OCI-LY1 (cell line): Measurements from ENCODE around the gene IGSF5.
"Not testable (repeated sequence)": the region's sequence is repeated elsewhere in the genome, so short reads cannot be mapped to it uniquely, and the experiment has no call there.

Experiments
- H2AFZ ChIP-seq: fragments of 200-600 bp; sonication (generic), shearing (Covaris generic); 2 replicates; pipeline ENCODE4 v1.6.0; 2014; ENCODE audit warnings: antibody characterized with exemption, mild to moderate bottlenecking, low read length
- H3F3A ChIP-seq: fragments of 200-600 bp; sonication (generic), shearing (Covaris generic); 2 replicates; pipeline ENCODE4 v1.6.0; 2014; ENCODE audit warnings: mild to moderate bottlenecking, antibody characterized with exemption, low read length, moderate library complexity; ENCODE audit not compliant: insufficient read depth
- H3K27ac ChIP-seq: fragments of 200-600 bp; sonication (generic); 2 replicates; pipeline ENCODE4 v1.5.1; 2014; ENCODE audit warnings: low read length, mixed run types, mild to moderate bottlenecking, low read depth; ENCODE audit not compliant: poor library complexity, severe bottlenecking
- H3K27me3 ChIP-seq: fragments of 200-600 bp; sonication (generic); 2 replicates; pipeline ENCODE4 v1.6.0; 2014; ENCODE audit warnings: antibody characterized with exemption, mild to moderate bottlenecking, low read length, moderate library complexity; ENCODE audit not compliant: insufficient read depth
- H3K36me3 ChIP-seq: fragments of 200-600 bp; sonication (generic); 2 replicates; pipeline ENCODE4 v1.6.1; 2014; ENCODE audit warnings: mild to moderate bottlenecking, antibody characterized with exemption, low read length, moderate library complexity, mixed read lengths; ENCODE audit not compliant: insufficient read depth
- H3K4me1 ChIP-seq: fragments of 200-600 bp; sonication (generic); 2 replicates; pipeline ENCODE4 v1.5.1; 2014; ENCODE audit warnings: mild to moderate bottlenecking, low read length, moderate library complexity; ENCODE audit not compliant: insufficient read depth, severe bottlenecking
- H3K4me2 ChIP-seq: fragments of 200-600 bp; sonication (generic), shearing (Covaris generic); 2 replicates; pipeline ENCODE4 v1.6.1; 2014; ENCODE audit warnings: low read length
- H3K4me3 ChIP-seq: fragments of 200-600 bp; sonication (generic); 2 replicates; pipeline ENCODE4 v1.5.1; 2014; ENCODE audit warnings: low read length, low read depth, mild to moderate bottlenecking, mixed read lengths; ENCODE audit not compliant: poor library complexity, severe bottlenecking
- H3K79me2 ChIP-seq: fragments of 200-600 bp; shearing (Covaris generic); 2 replicates; pipeline ENCODE4 v1.6.1; 2016; ENCODE audit warnings: mixed run types, low read length, mixed read lengths; ENCODE audit not compliant: insufficient read depth
- H3K9ac ChIP-seq: fragments of 200-600 bp; sonication (generic), shearing (Covaris generic); 2 replicates; pipeline ENCODE4 v1.6.1; 2014; ENCODE audit warnings: mild to moderate bottlenecking, low read length, mixed read lengths
- H3K9me2 ChIP-seq: fragments of 200-600 bp; sonication (generic), shearing (Covaris generic); 2 replicates; pipeline ENCODE4 v1.6.1; 2014; ENCODE audit warnings: low read depth, mild to moderate bottlenecking, low read length, mixed read lengths
- H3K9me3 ChIP-seq: fragments of 200-600 bp; shearing (Covaris generic); 2 replicates; pipeline ENCODE4 v1.6.1; 2014; ENCODE audit warnings: low read length, mixed read lengths
- H4K20me1 ChIP-seq: fragments of 200-600 bp; sonication (generic), shearing (Covaris generic); 2 replicates; pipeline ENCODE4 v1.6.0; 2016; ENCODE audit warnings: mild to moderate bottlenecking, low read length; ENCODE audit not compliant: insufficient read depth
- CTCF ChIP-seq: fragments of 200-600 bp; sonication (generic), shearing (Covaris generic); IDR thresholded peaks from 2 replicates; pipeline ENCODE4 v1.5.1; 2017; ENCODE audit warnings: mild to moderate bottlenecking, antibody characterized with exemption, low read length, moderate library complexity, mixed read lengths
- EZH2 ChIP-seq: fragments of 200-600 bp; sonication (generic), shearing (Covaris generic); IDR thresholded peaks from 2 replicates; pipeline ENCODE4 v1.8.0; 2017; ENCODE audit warnings: borderline replicate concordance, mixed run types, mild to moderate bottlenecking, antibody characterized with exemption, low read length, moderate library complexity, mixed read lengths

Gene IGSF5

GRCh38 chr21:39738566-39738965 lies 6.4 kb upstream of the IGSF5 start:
- no peak overlapping the region for H3K9ac ChIP-seq
- no peak overlapping the region for H2AFZ ChIP-seq
- H3K36me3 ChIP-seq, result no peaks in the 10 kb centered on the region
- H3K4me2 ChIP-seq, result no peak overlapping the region
- no peaks in the 10 kb centered on the region for H3K9me2 ChIP-seq
- H4K20me1 ChIP-seq, result no peaks in the 10 kb centered on the region
- TF ChIP-seq CTCF (no peak), EZH2 (no peak)
- H3K4me1 ChIP-seq, result no peaks in the 10 kb centered on the region
- no peaks in the 10 kb centered on the region for H3K79me2 ChIP-seq
- H3K9me3 ChIP-seq, result no peaks in the 10 kb centered on the region
- no peaks in the 10 kb centered on the region for H3F3A ChIP-seq
- H3K27me3 ChIP-seq, result no peaks in the 10 kb centered on the region
- H3K4me3 ChIP-seq, result no peak overlapping the region
- no peak overlapping the region for H3K27ac ChIP-seq

GRCh38 chr21:39739531-39739930 lies 5.5 kb upstream of the IGSF5 start:
- H3K9me2 ChIP-seq, H3K79me2 ChIP-seq, H3K4me2 ChIP-seq, H3K27ac ChIP-seq, H3K36me3 ChIP-seq, H3K4me1 ChIP-seq, H4K20me1 ChIP-seq, H3K4me3 ChIP-seq, H3K27me3 ChIP-seq, H3F3A ChIP-seq, H3K9me3 ChIP-seq, H2AFZ ChIP-seq, H3K9ac ChIP-seq: not testable (repeated sequence)

- H2AFZ ChIP-seq, H3K9me2 ChIP-seq, H4K20me1 ChIP-seq, H3K9me3 ChIP-seq, H3K36me3 ChIP-seq, H3K4me3 ChIP-seq, H3F3A ChIP-seq, H3K79me2 ChIP-seq, H3K4me2 ChIP-seq, H3K4me1 ChIP-seq, H3K27me3 ChIP-seq, H3K9ac ChIP-seq, H3K27ac ChIP-seq: not testable (repeated sequence)
Measured at GRCh38 chr21:39742561-39742960, 2.4 kb upstream of the IGSF5 start.

GRCh38 chr21:39745332-39745731 lies 349 bp downstream of the IGSF5 start:
- not testable (repeated sequence) for H3F3A ChIP-seq, H3K36me3 ChIP-seq, H2AFZ ChIP-seq, H3K27me3 ChIP-seq, H3K9me2 ChIP-seq, H3K4me2 ChIP-seq, H3K79me2 ChIP-seq, H4K20me1 ChIP-seq, H3K9ac ChIP-seq, H3K9me3 ChIP-seq, H3K4me3 ChIP-seq, H3K4me1 ChIP-seq, H3K27ac ChIP-seq

GRCh38 chr21:39750670-39751069 lies 5.7 kb downstream of the IGSF5 start:
- H3K4me1 ChIP-seq, result no peaks in the 10 kb centered on the region
- H3K9ac ChIP-seq, result no peak overlapping the region
- H3K9me2 ChIP-seq, result no peaks in the 10 kb centered on the region
- H3K4me2 ChIP-seq, result no peak overlapping the region
- H3K4me3 ChIP-seq, result no peak overlapping the region
- no peak overlapping the region for H2AFZ ChIP-seq
- H3K27me3 ChIP-seq, result peaks cover 3% of the 10 kb centered on the region; the same call in 1 of the 2 replicates
- H3K36me3 ChIP-seq, result no peaks in the 10 kb centered on the region
- no peaks in the 10 kb centered on the region for H3K9me3 ChIP-seq
- H3K27ac ChIP-seq, result no peak overlapping the region
- no peaks in the 10 kb centered on the region for H4K20me1 ChIP-seq
- TF ChIP-seq EZH2 (no peak), CTCF (no peak)
- H3F3A ChIP-seq, result no peaks in the 10 kb centered on the region
- H3K79me2 ChIP-seq, result no peaks in the 10 kb centered on the region
